KG1 (cell line): ENCODE measurements around the gene ITPR1.

Experiments
- DNase-seq: peaks from one replicate; lab custom pipeline; 2025; lab: John Stamatoyannopoulos, UW

ITPR1 gene

DNA sequence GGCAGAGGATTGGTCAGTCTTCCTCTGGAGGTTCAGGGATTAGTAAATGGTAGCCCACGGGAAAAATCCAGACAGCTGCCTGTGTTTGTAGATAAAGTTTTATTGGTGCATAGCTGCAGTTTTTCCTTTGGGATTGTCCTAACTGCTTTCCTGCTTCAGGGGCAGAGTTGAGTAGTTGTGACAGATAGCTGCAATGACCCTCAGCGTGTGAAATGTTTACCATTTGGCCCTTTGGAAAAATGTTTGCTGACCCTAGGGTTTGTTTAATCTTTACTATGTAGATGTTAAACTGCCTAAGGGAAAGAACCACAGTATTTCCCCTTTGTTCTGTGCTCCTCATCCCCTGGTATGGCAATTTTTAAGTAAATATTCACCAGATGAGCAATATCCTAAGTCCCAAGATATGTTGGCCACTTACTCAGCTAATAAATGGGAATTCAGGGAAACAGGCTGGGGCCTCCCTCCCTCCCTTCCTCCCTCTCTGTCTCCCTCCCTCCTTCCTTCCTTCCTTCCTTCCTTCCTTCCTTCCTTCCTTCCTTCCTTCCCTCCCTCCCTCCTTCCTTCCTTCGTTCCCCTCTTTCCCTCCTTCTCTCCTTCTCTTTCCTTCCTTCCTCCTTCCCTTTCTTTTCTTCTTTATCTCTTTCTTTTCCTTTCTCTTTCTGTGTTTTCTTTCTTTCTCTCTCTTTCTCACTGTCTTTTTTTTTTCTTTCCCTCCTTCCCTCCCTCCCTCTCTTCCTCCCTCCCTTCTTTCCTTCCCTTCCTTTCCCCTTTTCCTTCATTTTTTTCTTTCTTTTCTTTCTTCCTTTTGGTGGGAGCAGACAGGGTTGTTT, 251.5 kb downstream of the ITPR1 start:
- no peak for DNase-seq

DNA sequence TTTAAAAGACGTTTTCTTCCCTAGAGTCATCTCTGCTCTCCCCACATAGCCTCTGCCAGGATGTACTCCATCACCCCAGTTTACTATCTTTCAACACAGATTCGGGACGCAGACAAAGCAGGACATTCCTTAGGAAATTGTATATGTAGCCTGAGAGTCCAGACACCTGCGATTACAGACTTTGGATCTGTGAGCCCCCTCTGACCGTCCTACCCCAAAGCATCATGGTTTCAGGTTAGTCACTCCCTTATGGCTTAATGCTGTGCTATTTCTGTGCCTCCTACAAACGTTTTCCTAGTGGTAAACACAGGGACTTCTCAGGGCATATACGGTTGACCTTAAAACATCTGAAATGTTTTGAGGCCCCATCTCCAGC, 252.1 kb downstream of the ITPR1 start:
- no peak for DNase-seq

DNA sequence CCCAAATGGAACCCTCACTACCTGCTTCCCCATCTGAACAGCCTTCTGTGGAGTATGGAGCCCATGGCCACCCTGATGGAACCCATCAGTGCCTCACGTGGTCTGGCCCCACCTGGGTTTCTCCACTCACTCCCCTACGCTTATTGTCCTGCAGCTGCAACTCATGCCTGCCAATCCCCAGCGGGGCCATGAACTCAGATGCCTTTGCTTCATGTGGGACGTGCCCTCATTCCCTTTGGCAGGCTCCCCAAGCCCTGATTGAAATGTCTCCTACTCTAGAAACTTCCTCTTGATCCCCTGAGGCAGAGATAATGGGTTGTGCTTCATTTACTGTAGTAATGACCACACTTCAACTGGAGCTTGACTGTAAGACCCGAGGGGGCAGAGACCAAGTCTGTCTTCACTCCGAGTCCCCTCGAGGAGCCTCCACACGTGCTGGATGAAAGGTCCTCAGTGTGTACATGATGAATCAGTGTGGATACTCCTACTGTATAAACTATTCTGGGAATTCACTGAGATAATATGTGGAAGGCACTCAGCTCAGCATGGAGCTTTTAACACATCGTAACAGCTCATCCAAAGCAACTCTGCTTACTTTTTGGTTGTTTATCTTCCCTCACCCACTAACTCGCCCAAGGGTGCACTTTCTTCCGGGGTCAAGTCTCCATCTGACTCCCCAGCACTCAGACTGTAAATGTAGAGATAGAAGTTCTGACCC, 253.3 kb downstream of the ITPR1 start:
- DNase-seq: no peak

- DNase-seq: no peak
Measured at GRCh38 chr3:4748127-4748526, 255.0 kb downstream of the ITPR1 start.

- no peak for DNase-seq
Measured at GRCh38 chr3:4748701-4749378, 255.7 kb downstream of the ITPR1 start.

- DNase-seq: no peak
Measured at GRCh38 chr3:4749567-4750002, 256.4 kb downstream of the ITPR1 start.

GRCh38 chr3:4750306-4750968, 257.3 kb downstream of the ITPR1 start:
- DNase-seq: no peak

DNA sequence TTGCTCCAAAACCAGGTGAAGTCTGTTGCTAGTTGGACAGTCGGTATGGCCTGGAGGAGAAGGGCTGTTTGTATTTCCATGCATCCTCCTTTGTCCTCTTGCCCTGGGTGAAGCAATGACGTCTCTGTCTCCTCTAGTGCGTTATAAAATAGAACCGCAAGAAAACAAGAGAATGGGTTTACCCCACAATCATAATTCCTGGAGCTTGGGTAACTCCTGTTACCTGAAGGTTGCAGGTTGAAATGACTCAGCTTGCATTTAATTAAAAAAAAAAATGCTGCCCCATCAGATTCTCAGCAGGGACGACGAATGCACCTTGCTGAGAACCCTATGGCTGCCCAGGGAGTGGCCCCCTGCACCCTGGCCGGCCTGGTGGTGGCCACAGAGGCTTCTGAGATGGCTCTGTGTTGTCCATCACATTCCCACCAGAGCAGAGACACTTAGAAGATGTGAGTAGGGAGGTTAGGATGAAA, 257.9 kb downstream of the ITPR1 start:
- DNase-seq: no peak

DNA sequence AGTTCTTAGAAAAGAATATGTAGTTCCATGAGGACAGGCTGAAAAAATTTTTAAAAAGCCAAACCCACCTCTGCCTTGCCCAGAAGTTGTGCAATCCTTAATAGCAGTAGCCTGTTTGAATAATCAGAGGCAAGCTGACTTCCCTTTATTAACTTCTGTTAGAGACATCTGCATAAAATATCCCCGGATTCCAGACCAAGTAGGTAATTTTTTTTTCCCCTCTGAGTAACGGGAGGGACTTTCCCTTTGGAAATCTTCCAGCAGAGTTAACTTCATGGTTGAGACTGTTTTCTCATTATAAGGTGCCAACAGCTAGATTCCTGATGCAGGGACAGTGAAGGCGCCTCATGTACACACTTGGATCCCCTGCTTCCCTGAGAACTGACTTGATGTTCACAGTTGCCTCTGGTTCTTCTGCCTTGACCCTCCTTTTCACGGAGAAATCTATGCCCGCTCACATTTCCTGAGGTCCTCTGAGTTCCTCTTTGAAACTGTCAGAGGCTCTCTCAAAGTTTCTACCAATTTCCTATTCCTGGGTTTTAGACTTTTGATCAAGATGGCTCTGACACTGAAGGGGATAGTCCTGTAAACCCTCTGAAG, 258.5 kb downstream of the ITPR1 start:
- no peak for DNase-seq

DNA sequence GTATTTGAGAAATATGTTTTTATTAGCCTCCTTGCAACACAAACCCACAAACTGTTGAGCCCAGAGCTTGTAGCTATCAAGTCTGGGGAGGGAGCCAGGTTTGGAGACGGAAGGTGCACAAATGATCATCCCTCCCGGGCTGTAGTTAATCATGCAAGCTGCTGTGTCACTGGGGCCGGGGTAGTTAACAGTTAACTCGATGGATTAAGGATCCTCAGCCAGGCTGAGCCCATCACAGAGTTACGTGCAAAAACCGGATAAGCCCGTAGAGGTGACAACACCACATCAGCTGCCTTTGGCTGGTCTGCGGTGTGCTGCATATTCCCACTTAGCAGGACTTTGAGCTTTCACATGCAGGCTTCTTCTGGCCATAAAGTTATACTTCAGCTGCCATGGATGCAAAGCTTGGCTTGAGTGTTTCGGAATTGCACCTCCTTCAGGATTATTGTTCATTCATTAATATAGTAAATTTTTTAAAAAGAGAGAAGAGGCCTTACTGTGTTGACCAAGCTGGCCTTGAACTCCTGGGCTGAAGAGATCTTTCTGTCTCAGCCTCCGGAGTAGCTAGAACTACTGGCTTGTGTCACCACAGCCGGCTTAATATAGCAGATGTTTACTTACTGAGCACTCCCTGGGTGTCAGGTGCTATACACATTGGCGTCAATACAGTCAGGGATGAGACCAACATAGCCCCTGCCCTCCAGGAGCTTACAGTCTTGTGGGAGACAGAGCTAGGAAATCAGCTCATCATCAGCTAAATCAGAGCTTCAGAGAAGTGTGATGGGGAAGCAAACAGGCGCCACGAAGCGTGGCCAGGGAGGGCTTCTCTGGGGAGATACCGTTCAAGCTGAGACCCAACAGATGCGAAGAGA, 259.3 kb downstream of the ITPR1 start:
- no peak for DNase-seq

DNA sequence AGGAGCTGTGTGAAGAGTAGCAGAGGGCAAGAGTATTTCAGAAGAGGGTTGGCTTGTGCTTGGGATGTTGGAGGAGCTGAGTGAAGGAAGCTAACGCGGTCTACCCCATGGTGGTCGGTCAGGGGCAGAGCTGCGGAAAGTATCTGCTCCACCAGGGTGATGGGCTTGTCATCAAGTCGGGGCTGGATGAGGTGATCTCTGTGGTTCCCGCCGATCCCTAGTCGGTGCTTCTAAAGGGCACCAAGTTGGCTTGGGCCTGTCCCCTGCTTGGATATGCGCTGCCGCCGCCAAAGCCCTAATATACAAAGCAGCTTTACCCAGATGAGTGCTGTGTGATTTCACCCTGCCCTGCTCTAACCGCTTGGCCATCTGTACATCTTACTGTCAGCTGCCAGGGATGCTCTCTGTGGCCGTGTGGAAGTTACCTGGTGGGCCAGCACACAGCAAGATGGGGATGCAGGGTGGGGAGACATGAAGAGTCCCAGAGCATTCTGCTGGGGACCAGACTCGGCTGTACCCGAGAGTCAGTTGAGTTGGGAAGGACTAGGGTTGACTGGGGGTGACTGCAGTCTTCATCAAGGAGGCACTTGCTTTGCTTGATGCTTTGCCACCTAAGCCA, 260.0 kb downstream of the ITPR1 start:
- no peak for DNase-seq

GRCh38 chr3:4754180-4755086, 261.3 kb downstream of the ITPR1 start:
- DNase-seq: no peak

DNA sequence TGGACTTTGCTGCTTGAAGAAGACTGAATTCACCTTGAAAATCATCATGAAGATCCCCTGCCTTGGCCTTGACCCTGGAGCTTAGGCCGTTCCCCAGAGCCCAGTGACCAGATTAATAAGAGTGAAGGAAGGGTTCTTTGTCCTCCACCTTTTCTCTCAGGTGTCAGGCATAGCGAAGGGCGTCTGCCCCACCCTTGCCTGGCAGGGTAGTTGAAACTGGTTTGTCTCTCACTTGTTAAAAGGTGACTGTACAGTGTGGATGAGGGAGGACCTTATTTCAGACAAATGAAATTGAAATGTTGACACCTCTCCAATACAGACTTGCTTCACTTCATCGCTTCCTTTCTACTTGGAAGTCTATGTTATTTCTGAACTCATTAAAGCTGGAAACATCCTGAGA, 262.4 kb downstream of the ITPR1 start:
- no peak for DNase-seq

DNA sequence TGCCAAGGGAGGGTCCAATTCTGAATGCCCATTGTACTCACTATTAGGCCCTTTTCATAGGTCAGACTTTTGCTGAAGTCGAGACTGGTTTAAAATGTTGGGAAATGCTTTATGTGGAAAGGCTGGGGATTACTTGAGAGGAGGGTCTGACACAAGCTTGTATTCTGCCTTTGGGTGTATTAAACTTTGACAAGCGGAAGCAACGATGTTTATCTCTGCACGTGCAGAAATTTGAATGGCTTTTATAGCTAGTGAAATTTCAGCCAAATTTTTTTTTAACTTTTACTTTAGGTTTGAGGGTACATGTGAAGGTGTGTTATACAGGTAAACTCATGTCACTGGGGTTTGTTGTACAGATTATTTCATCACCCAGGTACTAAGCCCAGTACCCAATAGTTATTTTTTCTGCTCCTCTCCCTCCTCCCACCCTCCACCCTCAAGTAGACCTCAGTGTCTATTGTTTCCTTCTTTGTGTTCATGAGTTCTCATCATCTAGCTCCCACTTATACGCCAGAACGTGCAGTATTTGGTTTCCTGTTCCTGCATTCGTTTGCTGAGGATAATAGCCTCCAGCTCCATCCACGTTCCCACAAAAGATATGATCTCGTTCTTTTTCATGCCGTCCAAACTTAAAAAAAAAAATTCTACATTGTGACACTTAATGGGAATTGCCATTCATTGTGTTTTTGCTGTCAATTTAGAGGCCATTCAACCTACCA, 263.1 kb downstream of the ITPR1 start:
- no peak for DNase-seq

DNA sequence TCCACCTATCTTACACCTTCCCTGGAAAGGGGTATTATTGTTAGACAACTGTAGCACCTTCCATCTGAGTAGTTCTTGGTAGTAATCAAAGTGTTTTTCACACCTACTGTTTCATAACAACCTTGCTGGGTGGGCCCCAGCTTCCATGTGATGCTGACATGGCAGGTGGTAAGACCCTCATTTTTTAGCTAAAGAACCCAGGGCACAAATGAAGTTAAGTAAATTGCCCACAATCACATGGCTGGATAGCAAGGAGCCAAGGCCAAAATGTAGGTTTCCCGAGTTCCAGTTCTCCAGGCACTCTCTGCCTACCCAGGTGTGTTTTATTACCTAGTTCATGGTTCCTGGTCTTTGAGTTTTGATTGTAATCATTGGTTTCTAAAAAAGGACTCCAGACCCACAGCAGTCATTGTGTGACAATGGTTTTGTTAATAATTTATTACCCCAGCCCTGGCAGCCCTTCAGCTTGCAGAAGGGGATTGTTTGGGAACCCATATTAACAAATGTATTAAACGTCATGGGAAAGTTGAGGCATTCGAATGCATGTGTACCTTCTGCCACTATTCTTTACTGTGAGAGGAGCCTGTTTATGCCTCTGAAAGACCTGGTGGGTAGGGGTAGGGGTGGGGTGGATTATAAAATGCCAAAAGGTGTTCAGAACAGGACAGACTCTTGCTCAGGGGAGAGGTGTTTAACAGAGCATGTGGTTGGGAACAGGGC, 263.9 kb downstream of the ITPR1 start:
- DNase-seq: no peak

DNA sequence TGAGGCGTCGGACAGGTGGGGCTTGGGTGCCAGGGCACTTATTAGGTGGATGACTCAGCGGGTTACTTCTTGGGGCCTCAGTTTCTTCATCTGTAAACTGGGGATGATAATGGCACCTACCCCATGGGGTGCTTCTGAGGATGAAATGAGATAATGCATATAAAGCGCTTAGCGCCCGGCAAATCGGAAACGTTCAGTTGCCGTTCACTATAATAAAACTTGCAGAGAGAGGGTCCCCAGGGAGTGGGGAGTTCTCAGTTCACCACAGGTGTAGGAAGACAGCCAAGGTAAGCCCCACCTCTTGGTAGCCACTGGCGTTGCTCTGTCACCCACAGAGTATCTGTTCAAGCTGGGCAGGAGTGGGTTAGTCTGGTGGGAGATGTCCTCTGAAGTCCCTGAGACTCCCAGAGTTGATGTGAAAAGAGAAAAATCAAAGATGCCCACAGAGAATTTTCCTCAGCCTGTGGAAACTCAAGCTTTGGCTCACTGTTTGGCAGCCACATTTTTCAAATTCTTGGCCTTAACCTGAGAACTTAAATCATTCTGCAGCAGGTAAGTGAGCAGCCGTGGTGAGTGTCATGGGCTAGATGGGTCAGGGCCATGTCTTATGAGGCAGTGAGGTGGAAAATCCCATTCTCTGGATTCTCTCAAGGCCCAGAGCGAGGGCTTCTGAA, 264.6 kb downstream of the ITPR1 start:
- DNase-seq: no peak

DNA sequence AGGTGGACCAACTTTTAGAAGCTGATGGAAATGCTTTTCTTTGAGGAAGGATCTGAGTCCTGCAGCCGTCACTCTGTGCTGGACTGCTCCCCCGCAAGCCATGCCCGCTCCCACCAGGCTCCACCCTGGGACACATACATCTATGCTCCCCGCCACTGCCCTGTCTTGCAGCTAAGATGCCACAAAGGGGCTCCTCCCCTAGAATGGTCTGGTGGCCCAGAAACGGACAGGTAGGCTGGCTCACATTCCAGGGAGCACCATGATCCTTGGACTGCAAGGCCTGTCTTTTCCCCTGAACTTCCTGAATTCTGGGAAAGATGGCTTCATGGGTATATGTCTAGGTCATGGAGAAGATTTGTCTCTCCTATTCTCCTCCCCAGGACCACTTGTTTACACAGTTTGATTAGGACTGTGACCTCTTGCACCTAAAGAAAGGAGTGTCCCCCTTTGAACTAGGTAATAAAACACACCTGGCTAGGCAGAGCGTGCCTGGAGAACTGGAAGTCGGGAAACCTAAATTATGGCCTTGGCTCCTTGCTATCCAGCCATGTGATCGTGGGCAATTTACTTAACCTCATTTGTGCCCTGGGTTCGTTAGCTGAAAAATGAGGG, 265.2 kb downstream of the ITPR1 start:
- no peak for DNase-seq
